ENCODE results near the gene CFL1. TPM values are rescaled to one million over a fixed set of nuclear protein-coding genes. Genes with fewer than 3 reads are reported as not detected.

The CFL1 gene
- total RNA-seq, 1 experiment from 2014 or later: 960 TPM

DNA sequence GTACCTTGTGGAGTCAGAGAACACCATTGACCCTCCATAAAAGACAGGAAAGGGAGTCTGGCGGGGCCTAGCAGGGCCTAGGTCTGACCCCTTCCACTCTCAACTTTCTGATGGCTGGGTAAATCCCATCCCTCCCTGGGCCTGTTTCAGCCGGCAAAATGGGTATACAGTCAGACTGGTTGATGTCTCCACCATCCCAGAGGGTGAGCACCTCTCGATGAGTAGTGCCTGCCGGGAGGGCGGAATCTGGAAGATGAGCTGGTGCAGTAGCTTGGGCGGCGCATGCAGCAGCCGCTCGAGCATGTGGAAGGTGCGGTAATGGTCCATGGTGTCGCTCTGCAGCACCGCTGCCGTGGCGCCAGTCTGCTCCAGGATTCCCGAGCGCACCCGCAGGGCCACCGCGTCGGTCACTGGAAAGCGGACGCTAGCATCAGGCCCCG is 29.8 kb upstream of the CFL1 start:
- TF ChIP-seq, protein P1, sequence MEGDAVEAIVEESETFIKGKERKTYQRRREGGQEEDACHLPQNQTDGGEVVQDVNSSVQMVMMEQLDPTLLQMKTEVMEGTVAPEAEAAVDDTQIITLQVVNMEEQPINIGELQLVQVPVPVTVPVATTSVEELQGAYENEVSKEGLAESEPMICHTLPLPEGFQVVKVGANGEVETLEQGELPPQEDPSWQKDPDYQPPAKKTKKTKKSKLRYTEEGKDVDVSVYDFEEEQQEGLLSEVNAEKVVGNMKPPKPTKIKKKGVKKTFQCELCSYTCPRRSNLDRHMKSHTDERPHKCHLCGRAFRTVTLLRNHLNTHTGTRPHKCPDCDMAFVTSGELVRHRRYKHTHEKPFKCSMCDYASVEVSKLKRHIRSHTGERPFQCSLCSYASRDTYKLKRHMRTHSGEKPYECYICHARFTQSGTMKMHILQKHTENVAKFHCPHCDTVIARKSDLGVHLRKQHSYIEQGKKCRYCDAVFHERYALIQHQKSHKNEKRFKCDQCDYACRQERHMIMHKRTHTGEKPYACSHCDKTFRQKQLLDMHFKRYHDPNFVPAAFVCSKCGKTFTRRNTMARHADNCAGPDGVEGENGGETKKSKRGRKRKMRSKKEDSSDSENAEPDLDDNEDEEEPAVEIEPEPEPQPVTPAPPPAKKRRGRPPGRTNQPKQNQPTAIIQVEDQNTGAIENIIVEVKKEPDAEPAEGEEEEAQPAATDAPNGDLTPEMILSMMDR (IDR thresholded peaks at IDR 0.05; ENCODE audit: insufficient read depth in 1 of 2, low read depth in 1 of 2, low read length in 1 of 2, severe bottlenecking in 1 of 2, unreplicated experiment in 1 of 2): no peak
- BruUV-seq (replicated peaks): TSS peak; percentile 38
- CTCF ChIA-PET: interaction anchor here (0.5 to 7.8 kb wide), 78 partner anchors 9 to 1071 kb away, joined by 3 to 241 read pairs (median 5); partner anchors contain the start of genes AP5B1, BANF1, CFL1 and CTSW

DNA sequence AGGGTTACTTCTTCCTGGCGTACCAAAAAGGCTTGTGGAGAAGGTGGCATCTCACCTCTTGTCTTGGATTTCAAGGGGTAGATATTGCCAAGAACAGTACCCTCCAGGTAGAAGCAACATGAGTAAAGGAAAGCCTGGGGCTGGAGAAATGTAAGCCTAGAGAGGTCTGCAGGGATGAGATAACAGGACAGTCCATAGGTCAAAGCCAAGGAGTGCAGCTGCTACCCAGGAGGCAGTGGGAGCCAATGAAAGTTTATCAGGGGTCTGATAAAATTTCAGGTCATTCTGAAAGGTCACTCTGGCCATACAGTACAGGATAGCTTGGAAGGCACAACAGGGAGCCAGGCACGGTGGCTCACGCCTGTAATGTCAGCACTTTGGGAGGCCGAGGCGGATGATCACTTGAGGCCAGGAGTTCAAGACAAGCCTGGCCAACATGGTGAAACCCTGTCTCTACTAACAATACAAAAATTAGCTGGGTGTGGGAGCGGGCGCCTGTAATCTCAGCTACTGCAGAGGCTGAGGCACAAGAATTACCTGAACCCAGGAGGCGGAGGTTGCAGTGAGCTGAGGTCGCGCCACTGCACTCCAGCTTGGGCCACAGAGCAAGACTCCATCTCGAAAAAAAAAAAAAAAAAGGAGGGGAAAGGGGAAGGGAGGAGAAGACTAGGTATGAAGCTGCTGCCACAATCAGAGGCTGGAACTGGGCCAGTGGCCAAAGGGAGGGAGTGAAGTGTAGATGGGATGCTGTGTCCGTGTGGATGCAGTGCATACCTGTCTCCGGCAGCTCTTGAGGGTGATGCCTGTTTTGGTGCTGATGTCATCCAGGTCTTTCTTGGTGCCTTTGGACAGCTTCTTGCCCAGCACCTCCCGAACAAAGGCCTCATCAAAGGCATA is 29.1 kb upstream of the CFL1 start:
- H3K36me3 Mint-ChIP-seq (ENCODE audit: insufficient read depth, unreplicated experiment): peaks cover 52% of the 10 kb centered on the region
- H3K27ac Mint-ChIP-seq (ENCODE audit: unreplicated experiment): peak overlapping the region; percentile 69
- H3K4me1 ChIP-seq: peaks cover 31% of the 10 kb centered on the region

More for the DNA sequence above, 29.8 kb upstream of the CFL1 start:
- no peaks in the 10 kb centered on the region for H3K9me3 Mint-ChIP-seq (ENCODE audit: unreplicated experiment)
- Histone ChIP-seq H3K4me3 (ENCODE audit: low read depth, low read length) (peak overlapping the region; percentile 68), H3K9me3 (no peaks in the 10 kb centered on the region), H3K4me1 (peaks cover 31% of the 10 kb centered on the region), H3K27me3 (replicated peaks; ENCODE audit: control insufficient read depth, insufficient read depth, low read length) (no peaks in the 10 kb centered on the region), H3K36me3 (ENCODE audit: control insufficient read depth, insufficient read depth, low read length) (peaks cover 4% of the 10 kb centered on the region)
- peaks cover 31% of the 10 kb centered on the region for H3K4me1 Mint-ChIP-seq (ENCODE audit: low read depth, unreplicated experiment)
- peak overlapping the region; percentile 82 for H3K4me3 Mint-ChIP-seq (ENCODE audit: unreplicated experiment)
- intact Hi-C loops (cut with micrococcal nuclease; ENCODE audit: unreplicated experiment): loop anchor here (1.0 kb wide), 5 partner anchors 13 to 175 kb away; partner anchors contain the start of genes BANF1, EIF1AD, FOSL1 and KAT5
- peaks cover 56% of the 10 kb centered on the region for H3K36me3 Mint-ChIP-seq (ENCODE audit: insufficient read depth, unreplicated experiment)
- no peaks in the 10 kb centered on the region for H3K27me3 Mint-ChIP-seq (ENCODE audit: insufficient read depth, unreplicated experiment)
- peak overlapping the region; percentile 69 for H3K27ac Mint-ChIP-seq (ENCODE audit: unreplicated experiment)
- POLR2A ChIA-PET: interaction anchor here (0.5 to 3.1 kb wide), 18 partner anchors 10 to 425 kb away, joined by 3 to 43 read pairs (median 6); partner anchors contain the start of genes BANF1, CFL1, EIF1AD and KAT5
- no peak for DNase-seq

More for the DNA sequence above, 29.1 kb upstream of the CFL1 start:
- no peak for DNase-seq
- peak overlapping the region; percentile 82 for H3K4me3 Mint-ChIP-seq (ENCODE audit: unreplicated experiment)
- BruUV-seq (replicated peaks): no TSS peak
- CTCF ChIA-PET: interaction anchor here (0.7 to 7.8 kb wide), 9 partner anchors 15 to 402 kb away, joined by 3 to 241 read pairs (median 8); partner anchors contain the start of genes AP5B1, CFL1, FOSL1 and KAT5
- peaks cover 24% of the 10 kb centered on the region for H3K4me1 Mint-ChIP-seq (ENCODE audit: low read depth, unreplicated experiment)
- TF ChIP-seq, protein P1 (IDR thresholded peaks at IDR 0.05; ENCODE audit: insufficient read depth in 1 of 2, low read depth in 1 of 2, low read length in 1 of 2, severe bottlenecking in 1 of 2, unreplicated experiment in 1 of 2): no peak
- intact Hi-C loops (cut with micrococcal nuclease; ENCODE audit: unreplicated experiment): no loop called here
- Histone ChIP-seq H3K27me3 (replicated peaks; ENCODE audit: control insufficient read depth, insufficient read depth, low read length) (no peaks in the 10 kb centered on the region), H3K4me3 (ENCODE audit: low read depth, low read length) (peak overlapping the region; percentile 68), H3K9me3 (no peaks in the 10 kb centered on the region), H3K36me3 (ENCODE audit: control insufficient read depth, insufficient read depth, low read length) (peaks cover 4% of the 10 kb centered on the region)
- H3K9me3 Mint-ChIP-seq (ENCODE audit: unreplicated experiment): no peaks in the 10 kb centered on the region
- H3K27me3 Mint-ChIP-seq (ENCODE audit: insufficient read depth, unreplicated experiment): no peaks in the 10 kb centered on the region
- POLR2A ChIA-PET: interaction anchor here (1.6 to 3.1 kb wide), 2 partner anchors 28 to 34 kb away, joined by 7 to 43 read pairs; partner anchors contain the start of genes CFL1 and MUS81

All from Caco-2 (cell line).